ENCODE measurements around the gene PBX1.
A peak's percentile ranks its signal among the peaks of the same experiment; 100 is the strongest.

The PBX1 gene

DNA sequence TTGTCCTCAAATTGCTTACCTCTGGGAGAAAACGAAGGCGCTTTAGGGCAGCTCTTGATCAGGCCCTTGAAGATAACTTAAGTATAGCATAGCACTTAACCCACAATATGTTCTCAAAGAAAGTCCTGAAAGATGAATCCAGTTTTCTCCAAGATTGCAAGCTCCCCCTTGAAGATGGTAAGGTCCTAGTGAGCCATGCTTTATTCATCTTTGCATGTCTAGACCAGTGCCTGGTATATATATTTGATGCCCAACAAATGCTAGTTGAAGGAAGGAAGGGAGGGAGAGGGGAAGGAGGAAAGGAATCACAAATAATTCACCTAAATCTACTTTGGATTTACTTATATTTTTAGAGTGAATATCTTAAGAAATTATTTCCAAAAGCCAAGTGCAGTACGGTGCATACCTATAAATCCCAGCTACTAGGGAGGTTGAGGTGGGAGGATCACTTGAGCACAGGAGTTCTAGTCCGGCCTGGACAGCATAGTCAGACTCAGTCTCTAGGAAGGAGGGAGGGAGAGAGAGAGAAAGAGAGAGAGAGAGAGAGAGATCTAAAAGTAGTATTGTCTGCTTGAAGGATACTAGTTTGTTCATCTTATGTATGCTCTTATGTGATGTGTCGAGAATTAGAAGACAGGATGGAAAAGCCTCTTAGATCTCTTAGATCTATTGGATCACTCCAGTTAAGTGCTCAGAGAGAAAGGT, 25.0 kb downstream of the PBX1 start:
- ChIA-PET CTCF (interaction anchor here (0.6 to 1.4 kb wide), 2 partner anchors 28 to 418 kb away, joined by 4 read pairs; no protein-coding TSS in a partner anchor), POLR2A (interaction anchor here (1.4 kb wide), 1 partner anchor 25 kb away, joined by 5 read pairs; the partner anchor contains the start of gene PBX1)
- no peak overlapping the region for H3K27ac ChIP-seq (ENCODE audit: extremely low read depth, low read depth, low read length)
- H3K36me3 ChIP-seq (ENCODE audit: control insufficient read depth in 2 of 2, insufficient read depth in 1 of 2, low read length in 2 of 2) = no peaks in the 10 kb centered on the region
- no peak overlapping the region for H3K4me3 ChIP-seq (ENCODE audit: low read depth, low read length)
- H3K9me3 ChIP-seq (ENCODE audit: control insufficient read depth, insufficient read depth, low read depth, low read length) = no peaks in the 10 kb centered on the region
- TF ChIP-seq ZNF777 (tag by site-specific recombination; IDR thresholded peaks at IDR 0.05; ENCODE audit: borderline replicate concordance) = no peak
- no peak for TF ChIP-seq ZNF639 (tag by site-specific recombination; IDR thresholded peaks at IDR 0.05)
- peak; percentile 72 for TF ChIP-seq ZNF596 (tag by site-specific recombination; IDR thresholded peaks at IDR 0.05)
- no peak for TF ChIP-seq ZNF274 (IDR thresholded peaks at IDR 0.05; ENCODE audit: low read length)
- no peak for TF ChIP-seq ZNF274 (tag by site-specific recombination; IDR thresholded peaks at IDR 0.05; ENCODE audit: borderline replicate concordance)
- TF ChIP-seq ZBTB1 (tag by site-specific recombination; IDR thresholded peaks at IDR 0.05) = no peak
- no peak for TF ChIP-seq KLF9 (tag by site-specific recombination; IDR thresholded peaks at IDR 0.05; ENCODE audit: low read depth)
- no peak for TF ChIP-seq ZNF560 (tag by site-specific recombination; IDR thresholded peaks at IDR 0.05; ENCODE audit: borderline replicate concordance)
- no peak for TF ChIP-seq ZNF157 (tag by site-specific recombination; IDR thresholded peaks at IDR 0.05)
- peaks cover 7% of the 10 kb centered on the region; the same call in 1 of the 2 replicates for H3K4me1 ChIP-seq (ENCODE audit: control insufficient read depth, insufficient read depth, low read length)

DNA sequence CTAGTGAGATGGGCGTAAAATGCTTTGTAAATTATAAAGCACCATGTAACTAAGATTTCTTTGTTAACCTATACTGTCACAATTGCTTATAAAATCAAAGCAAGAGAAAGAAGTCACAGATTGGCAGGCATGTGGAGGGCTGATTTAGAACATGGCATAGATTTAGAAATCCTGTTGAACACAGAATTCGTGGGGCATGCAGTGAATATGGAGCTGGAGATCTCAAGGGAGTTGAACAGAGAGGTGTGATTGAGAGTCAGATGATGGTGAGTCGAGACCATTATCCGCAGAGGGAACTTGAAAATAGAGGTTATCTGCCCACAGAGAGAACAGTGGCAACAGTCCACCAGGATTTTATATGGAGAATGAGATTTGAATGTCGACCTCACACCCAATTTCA, 27.6 kb downstream of the PBX1 start:
- H3K9me3 ChIP-seq (ENCODE audit: control insufficient read depth, insufficient read depth, low read depth, low read length) = no peaks in the 10 kb centered on the region
- H3K36me3 ChIP-seq (ENCODE audit: control insufficient read depth in 2 of 2, insufficient read depth in 1 of 2, low read length in 2 of 2) = no peaks in the 10 kb centered on the region
- POLR2A ChIA-PET = no interaction called here
- CTCF ChIA-PET = no interaction called here
- peak; percentile 58 for TF ChIP-seq ZBTB17 (tag by site-specific recombination; IDR thresholded peaks at IDR 0.05)
- TF ChIP-seq, protein P1, sequence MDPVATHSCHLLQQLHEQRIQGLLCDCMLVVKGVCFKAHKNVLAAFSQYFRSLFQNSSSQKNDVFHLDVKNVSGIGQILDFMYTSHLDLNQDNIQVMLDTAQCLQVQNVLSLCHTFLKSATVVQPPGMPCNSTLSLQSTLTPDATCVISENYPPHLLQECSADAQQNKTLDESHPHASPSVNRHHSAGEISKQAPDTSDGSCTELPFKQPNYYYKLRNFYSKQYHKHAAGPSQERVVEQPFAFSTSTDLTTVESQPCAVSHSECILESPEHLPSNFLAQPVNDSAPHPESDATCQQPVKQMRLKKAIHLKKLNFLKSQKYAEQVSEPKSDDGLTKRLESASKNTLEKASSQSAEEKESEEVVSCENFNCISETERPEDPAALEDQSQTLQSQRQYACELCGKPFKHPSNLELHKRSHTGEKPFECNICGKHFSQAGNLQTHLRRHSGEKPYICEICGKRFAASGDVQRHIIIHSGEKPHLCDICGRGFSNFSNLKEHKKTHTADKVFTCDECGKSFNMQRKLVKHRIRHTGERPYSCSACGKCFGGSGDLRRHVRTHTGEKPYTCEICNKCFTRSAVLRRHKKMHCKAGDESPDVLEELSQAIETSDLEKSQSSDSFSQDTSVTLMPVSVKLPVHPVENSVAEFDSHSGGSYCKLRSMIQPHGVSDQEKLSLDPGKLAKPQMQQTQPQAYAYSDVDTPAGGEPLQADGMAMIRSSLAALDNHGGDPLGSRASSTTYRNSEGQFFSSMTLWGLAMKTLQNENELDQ (tag by site-specific recombination; IDR thresholded peaks at IDR 0.05; ENCODE audit: low read depth) = no peak
- peaks cover 23% of the 10 kb centered on the region for H3K4me1 ChIP-seq (ENCODE audit: control insufficient read depth, insufficient read depth, low read length)
- no peak overlapping the region for H3K4me3 ChIP-seq (ENCODE audit: low read depth, low read length)
- no peak overlapping the region for H3K27ac ChIP-seq (ENCODE audit: extremely low read depth, low read depth, low read length)

DNA sequence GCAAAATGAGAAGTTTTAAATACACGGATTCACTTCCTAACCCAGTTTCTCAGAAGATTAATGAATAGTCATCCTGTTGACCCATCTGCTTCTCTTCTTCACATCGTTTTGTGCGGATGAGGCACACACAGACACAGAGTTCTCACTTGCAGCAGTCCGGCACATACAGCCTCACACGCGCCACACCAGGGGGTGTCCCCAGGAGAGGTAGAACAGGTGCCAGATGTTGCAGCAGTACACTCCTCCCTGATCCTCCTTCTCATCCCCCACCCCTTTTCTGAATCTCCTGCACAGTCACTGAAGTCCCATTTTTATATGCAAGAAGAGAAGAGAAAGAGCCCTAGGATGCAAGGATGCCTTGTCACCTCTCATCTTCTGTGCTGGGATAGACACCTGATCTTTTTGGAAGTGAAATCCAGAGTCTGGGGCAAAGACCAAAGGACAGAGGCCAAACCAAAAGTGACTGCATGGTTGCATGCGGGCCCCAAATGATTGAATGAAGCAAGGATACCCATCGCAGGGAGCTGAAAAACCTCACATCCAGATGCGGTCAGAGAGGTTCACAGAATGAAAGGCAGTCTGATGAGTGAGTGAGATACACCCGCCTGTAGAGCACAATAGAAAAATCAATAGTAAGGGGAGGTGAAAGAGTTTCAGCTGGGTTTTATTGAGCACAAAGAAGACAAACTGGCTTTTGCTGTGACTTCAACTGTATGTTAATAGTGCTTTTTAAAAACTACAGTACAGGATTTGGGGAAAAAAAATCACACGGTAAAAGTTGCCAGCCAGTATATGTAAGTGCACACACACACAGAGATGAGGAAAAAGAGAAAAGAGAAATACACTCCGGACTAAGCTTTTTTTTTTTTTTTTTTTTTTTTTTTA, 28.9 kb downstream of the PBX1 start:
- CTCF ChIA-PET = interaction anchor here (0.6 to 1.2 kb wide), 3 partner anchors 9 to 419 kb away, joined by 3 to 5 read pairs (median 3); no protein-coding TSS in a partner anchor
- Histone ChIP-seq H3K27ac (ENCODE audit: extremely low read depth, low read depth, low read length) (peak overlapping the region; percentile 93), H3K9me3 (ENCODE audit: control insufficient read depth, insufficient read depth, low read depth, low read length) (no peaks in the 10 kb centered on the region), H3K4me1 (ENCODE audit: control insufficient read depth, insufficient read depth, low read length) (peaks cover 30% of the 10 kb centered on the region), H3K36me3 (ENCODE audit: control insufficient read depth in 2 of 2, insufficient read depth in 1 of 2, low read length in 2 of 2) (no peaks in the 10 kb centered on the region), H3K4me3 (ENCODE audit: low read depth, low read length) (no peak overlapping the region)
- POLR2A ChIA-PET = interaction anchor here (0.7 to 1.0 kb wide), 3 partner anchors 15 to 187 kb away, joined by 3 to 8 read pairs (median 5); partner anchors contain the start of gene PBX1
- no peak for TF ChIP-seq ZNF324 (tag by site-specific recombination; IDR thresholded peaks at IDR 0.05)
- TF ChIP-seq, protein P2, sequence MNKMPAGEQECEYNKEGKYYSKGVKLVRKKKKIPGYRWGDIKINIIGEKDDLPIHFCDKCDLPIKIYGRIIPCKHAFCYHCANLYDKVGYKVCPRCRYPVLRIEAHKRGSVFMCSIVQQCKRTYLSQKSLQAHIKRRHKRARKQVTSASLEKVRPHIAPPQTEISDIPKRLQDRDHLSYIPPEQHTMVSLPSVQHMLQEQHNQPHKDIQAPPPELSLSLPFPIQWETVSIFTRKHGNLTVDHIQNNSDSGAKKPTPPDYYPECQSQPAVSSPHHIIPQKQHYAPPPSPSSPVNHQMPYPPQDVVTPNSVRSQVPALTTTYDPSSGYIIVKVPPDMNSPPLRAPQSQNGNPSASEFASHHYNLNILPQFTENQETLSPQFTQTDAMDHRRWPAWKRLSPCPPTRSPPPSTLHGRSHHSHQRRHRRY (tag by site-specific recombination; IDR thresholded peaks at IDR 0.05) = no peak
- 0 out of 2 replicates have a peak, but pooled peaks have one; percentile 12 for TF ChIP-seq ZSCAN30 (tag by site-specific recombination; IDR thresholded peaks at IDR 0.05)
- TF ChIP-seq REPIN1 (tag by site-specific recombination; IDR thresholded peaks at IDR 0.05; ENCODE audit: low read depth) = no peak
- TF ChIP-seq GLIS1 (tag by site-specific recombination; IDR thresholded peaks at IDR 0.05) = peak; percentile 64
- TF ChIP-seq, protein P3, sequence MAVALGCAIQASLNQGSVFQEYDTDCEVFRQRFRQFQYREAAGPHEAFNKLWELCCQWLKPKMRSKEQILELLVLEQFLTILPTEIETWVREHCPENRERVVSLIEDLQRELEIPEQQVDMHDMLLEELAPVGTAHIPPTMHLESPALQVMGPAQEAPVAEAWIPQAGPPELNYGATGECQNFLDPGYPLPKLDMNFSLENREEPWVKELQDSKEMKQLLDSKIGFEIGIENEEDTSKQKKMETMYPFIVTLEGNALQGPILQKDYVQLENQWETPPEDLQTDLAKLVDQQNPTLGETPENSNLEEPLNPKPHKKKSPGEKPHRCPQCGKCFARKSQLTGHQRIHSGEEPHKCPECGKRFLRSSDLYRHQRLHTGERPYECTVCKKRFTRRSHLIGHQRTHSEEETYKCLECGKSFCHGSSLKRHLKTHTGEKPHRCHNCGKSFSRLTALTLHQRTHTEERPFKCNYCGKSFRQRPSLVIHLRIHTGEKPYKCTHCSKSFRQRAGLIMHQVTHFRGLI (tag by site-specific recombination; IDR thresholded peaks at IDR 0.05) = no peak
- TF ChIP-seq, protein P4, sequence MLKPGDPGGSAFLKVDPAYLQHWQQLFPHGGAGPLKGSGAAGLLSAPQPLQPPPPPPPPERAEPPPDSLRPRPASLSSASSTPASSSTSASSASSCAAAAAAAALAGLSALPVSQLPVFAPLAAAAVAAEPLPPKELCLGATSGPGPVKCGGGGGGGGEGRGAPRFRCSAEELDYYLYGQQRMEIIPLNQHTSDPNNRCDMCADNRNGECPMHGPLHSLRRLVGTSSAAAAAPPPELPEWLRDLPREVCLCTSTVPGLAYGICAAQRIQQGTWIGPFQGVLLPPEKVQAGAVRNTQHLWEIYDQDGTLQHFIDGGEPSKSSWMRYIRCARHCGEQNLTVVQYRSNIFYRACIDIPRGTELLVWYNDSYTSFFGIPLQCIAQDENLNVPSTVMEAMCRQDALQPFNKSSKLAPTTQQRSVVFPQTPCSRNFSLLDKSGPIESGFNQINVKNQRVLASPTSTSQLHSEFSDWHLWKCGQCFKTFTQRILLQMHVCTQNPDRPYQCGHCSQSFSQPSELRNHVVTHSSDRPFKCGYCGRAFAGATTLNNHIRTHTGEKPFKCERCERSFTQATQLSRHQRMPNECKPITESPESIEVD (tag by site-specific recombination; IDR thresholded peaks at IDR 0.05) = peak; percentile 53; the same call in 1 of the 2 replicates
- TF ChIP-seq HOXA7 (CRISPR knock-in tag; IDR thresholded peaks at IDR 0.05; ENCODE audit: borderline replicate concordance) = no peak
